Measurements from ENCODE around the gene ALDOC. TPM values are rescaled to one million over a fixed set of nuclear protein-coding genes. Genes with fewer than 3 reads are reported as not detected.

The ALDOC gene
- total and polyA plus RNA-seq, 10 of the 15 experiments (the other 5 are each of a cell fraction or from before 2014, with no cell fraction given), result 16.0 to 268 (median 78.2) TPM

DNA sequence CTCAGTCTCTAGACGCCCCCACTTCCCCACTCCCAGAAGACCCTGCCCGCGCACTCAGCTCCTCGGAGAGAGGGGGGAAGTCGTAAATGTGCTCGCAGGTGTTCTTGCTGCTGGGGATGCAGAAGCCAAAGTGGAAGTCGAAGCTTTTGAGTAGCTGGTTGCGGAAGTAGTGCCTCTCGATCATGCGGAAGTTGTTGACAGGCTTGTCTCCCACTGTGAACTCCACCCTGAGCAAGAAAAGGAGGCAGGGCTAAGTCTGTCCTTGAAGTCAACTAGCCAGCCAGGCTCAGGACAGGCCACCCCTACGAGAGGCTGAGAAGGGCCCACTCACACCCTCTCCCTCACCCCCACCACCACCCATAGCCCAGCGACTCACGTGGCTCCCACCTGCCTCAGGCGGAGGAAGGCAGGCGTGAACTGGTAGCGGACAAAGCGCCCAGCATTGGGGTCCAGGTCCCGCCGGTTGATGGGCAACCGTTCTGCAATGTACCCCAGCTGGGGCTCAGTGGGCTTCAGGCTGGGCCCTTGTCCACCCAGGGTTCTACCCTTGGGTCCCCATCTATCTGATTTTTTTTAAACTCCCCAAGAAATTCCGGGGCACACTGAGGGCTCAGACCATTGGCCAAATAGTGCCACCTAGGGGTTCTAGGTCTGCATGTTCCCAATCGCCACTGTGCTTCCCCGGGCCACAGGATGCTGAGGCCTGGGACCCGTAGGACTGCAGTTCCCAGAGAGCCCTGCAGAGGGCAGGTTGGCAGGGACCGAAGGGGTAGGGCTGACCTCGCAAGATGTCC is 28.9 kb downstream of the ALDOC start (continued):
- no peak for TF ChIP-seq ZNF622 (IDR thresholded peaks at IDR 0.05)
- TF ChIP-seq, protein P1, sequence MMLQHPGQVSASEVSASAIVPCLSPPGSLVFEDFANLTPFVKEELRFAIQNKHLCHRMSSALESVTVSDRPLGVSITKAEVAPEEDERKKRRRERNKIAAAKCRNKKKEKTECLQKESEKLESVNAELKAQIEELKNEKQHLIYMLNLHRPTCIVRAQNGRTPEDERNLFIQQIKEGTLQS (IDR thresholded peaks at IDR 0.05; ENCODE audit: borderline replicate concordance, extremely low read depth, low read depth, low read length), result no peak
- no peak for TF ChIP-seq USF2 (IDR thresholded peaks at IDR 0.05; ENCODE audit: borderline replicate concordance, low read depth, low read length)
- no peak for TF ChIP-seq ZNF217 (IDR thresholded peaks at IDR 0.05)
- no peak for TF ChIP-seq CUX1 (IDR thresholded peaks at IDR 0.05; ENCODE audit: insufficient replicate concordance, low read depth, low read length)
- 0 out of 2 replicates have a peak, but pooled peaks have one; percentile 54 for TF ChIP-seq IKZF1 (conservative IDR thresholded peaks at IDR 0.05)
- no peak for TF ChIP-seq CBX5 (IDR thresholded peaks at IDR 0.05; ENCODE audit: low read depth)
- no peak for TF ChIP-seq HDAC6 (IDR thresholded peaks at IDR 0.05; ENCODE audit: unreplicated experiment)
- TF ChIP-seq SMAD5 (IDR thresholded peaks at IDR 0.05; ENCODE audit: low read depth), result no peak
- TF ChIP-seq BMI1 (IDR thresholded peaks at IDR 0.05; ENCODE audit: borderline replicate concordance), result no peak
- no peak for TF ChIP-seq RELA (IDR thresholded peaks at IDR 0.05; ENCODE audit: borderline replicate concordance, partially characterized antibody)
- TF ChIP-seq PRDM15 (CRISPR knock-in tag; IDR thresholded peaks at IDR 0.05), result no peak
- no peak for TF ChIP-seq FOXM1 (IDR thresholded peaks at IDR 0.05; ENCODE audit: low read depth, low read length)
- no peak for TF ChIP-seq STAT3 (IDR thresholded peaks at IDR 0.05; ENCODE audit: low read depth, low read length)
- TF ChIP-seq GATAD2B (conservative IDR thresholded peaks at IDR 0.05; ENCODE audit: low read depth), result no peak
- 0 out of 2 replicates have a peak, but pooled peaks have one; percentile 25 for TF ChIP-seq NR2F1 (conservative IDR thresholded peaks at IDR 0.05)
- no peak for TF ChIP-seq SMAD1 (IDR thresholded peaks at IDR 0.05; ENCODE audit: low read depth, partially characterized antibody)
- no peak for TF ChIP-seq EGR1 (IDR thresholded peaks at IDR 0.05; ENCODE audit: borderline replicate concordance in 1 of 2, low read depth in 2 of 2, low read length in 2 of 2)
- TF ChIP-seq ZNF274 (IDR thresholded peaks at IDR 0.05; ENCODE audit: insufficient read depth, insufficient read length), result no peak
